ENCODE results near the gene PITPNM3.
"Not testable (repeated sequence)": the region's sequence is repeated elsewhere in the genome, so short reads cannot be mapped to it uniquely, and the experiment has no call there.

The PITPNM3 gene

DNA sequence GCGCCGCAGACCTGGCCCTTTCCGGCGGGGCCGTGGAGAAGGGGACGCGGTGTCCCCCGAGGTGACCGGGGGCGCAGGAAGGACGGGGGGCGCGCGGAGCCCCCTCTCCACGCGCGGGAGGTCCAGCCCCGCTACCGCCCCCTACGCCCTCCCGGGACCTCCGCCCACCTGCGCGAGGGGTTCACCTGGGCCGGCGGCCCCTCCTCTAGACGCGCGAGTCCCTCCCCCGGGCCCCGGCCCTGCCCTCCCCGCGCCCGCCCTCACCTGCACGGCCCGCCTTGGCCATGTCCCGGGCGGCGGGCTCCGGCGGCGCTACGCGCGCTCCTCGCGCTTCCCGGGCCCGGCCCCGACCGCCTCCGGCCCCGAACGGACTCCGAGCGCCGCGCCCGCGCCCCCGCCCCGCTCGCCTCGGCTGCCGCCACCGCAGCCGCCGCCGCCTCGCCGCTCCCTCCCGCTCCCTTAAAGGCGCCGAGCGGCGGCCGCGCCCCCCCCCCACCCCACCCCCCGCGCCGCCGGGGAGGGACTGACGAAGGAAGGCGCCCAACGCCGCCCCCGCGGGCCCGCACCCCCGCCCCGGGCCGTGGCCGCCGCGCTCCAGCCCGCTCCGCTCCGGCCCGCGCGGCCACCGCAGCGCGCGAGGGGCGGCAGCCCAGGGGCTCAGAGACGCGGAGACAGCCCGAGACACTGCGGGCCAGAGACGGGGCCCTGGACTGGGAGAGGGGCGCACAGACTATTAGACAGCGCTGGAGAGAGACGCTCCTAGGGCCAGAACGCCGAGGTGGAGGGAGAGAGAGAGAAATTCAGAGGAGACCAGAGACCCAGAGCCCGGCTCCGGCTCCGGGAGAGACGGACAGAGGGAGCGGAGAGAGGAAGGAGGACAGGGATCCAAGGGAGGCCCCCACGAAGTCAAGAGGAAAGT lies at the start of gene PITPNM3:
Gene PITPNM3, minus strand, starts transcription at position 435 of the 919 bp plus-strand sequence. Its CDS starts 149 bp downstream, at position 286.
- H3K36me3 ChIP-seq (ENCODE audit: control insufficient read depth, insufficient read depth, low read length), result no peaks in the 10 kb centered on the region
- WGBS (ENCODE audit: insufficient coverage, insufficient read length), result no CpG with 5 or more reads among the region's 122 CpGs
- H3K4me1 ChIP-seq (ENCODE audit: control insufficient read depth, insufficient read depth, low read length), result peaks cover 8% of the 10 kb centered on the region; the same call in 1 of the 2 replicates
- peak within 1 kb of the TSS; percentile 73; the same call in 1 of the 2 replicates for H3K4me3 ChIP-seq (ENCODE audit: low read length)
- peaks cover 22% of the 10 kb centered on the region for H3K27me3 ChIP-seq (ENCODE audit: control insufficient read depth, insufficient read depth, low read length)
- H3K27ac ChIP-seq (ENCODE audit: low read length), result no peak within 1 kb of the TSS
- no peaks in the 10 kb centered on the region for H3K9me3 ChIP-seq (ENCODE audit: control insufficient read depth, insufficient read depth, low read length)
- no peak for DNase-seq (ENCODE audit: low read depth, low spot score)

- H3K9me3 ChIP-seq (ENCODE audit: control insufficient read depth, insufficient read depth, low read length), result no peaks in the 10 kb centered on the region
- no peak overlapping the region for H3K27ac ChIP-seq (ENCODE audit: low read length)
- no CpG with 5 or more reads among the region's 6 CpGs for WGBS (ENCODE audit: insufficient coverage, insufficient read length)
- H3K4me3 ChIP-seq (ENCODE audit: low read length), result no peak overlapping the region
- peaks cover 13% of the 10 kb centered on the region for H3K36me3 ChIP-seq (ENCODE audit: control insufficient read depth, insufficient read depth, low read length)
- no peaks in the 10 kb centered on the region for H3K27me3 ChIP-seq (ENCODE audit: control insufficient read depth, insufficient read depth, low read length)
- DNase-seq (ENCODE audit: low read depth, low spot score), result no peak
- H3K4me1 ChIP-seq (ENCODE audit: control insufficient read depth, insufficient read depth, low read length), result no peaks in the 10 kb centered on the region
Observed at GRCh38 chr17:6605142-6605541, 48.8 kb upstream of the PITPNM3 start.

DNA sequence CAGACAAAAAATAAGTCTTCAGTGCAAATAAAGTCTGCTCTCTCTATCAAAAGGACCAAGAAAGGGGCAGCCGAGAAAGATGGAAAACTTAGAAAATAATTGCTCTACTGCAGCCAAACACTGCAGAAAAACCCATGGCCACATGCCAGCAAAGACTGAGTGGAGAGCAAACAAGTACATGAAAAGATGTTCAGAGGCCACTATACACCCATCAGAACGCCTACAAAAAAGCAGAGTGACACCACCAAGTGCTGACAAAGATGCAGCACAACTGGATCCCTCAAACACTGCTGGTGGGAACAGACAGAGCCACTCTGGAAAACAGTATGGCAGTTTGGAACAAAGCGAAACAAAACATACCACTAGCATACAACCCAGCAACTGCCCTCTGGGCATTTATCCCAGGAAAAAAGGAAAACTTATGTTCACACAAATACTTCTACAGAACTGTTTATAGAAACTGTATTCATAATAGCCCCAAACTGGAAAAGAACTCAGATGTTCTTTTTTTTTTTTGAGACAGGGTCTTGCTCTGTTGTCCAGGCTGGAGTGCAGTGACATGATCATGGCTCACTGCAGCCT lies 47.5 kb upstream of the PITPNM3 start:
- H3K27ac ChIP-seq (ENCODE audit: low read length), result no peak overlapping the region
- WGBS (ENCODE audit: insufficient coverage, insufficient read length), result no CpG with 5 or more reads among the region's 3 CpGs
- no peak overlapping the region for H3K4me3 ChIP-seq (ENCODE audit: low read length)
- H3K9me3 ChIP-seq (ENCODE audit: control insufficient read depth, insufficient read depth, low read length), result no peaks in the 10 kb centered on the region
- DNase-seq (ENCODE audit: low read depth, low spot score), result no peak
- H3K4me1 ChIP-seq (ENCODE audit: control insufficient read depth, insufficient read depth, low read length), result no peaks in the 10 kb centered on the region
- H3K27me3 ChIP-seq (ENCODE audit: control insufficient read depth, insufficient read depth, low read length), result no peaks in the 10 kb centered on the region
- peaks cover 11% of the 10 kb centered on the region for H3K36me3 ChIP-seq (ENCODE audit: control insufficient read depth, insufficient read depth, low read length)

DNA sequence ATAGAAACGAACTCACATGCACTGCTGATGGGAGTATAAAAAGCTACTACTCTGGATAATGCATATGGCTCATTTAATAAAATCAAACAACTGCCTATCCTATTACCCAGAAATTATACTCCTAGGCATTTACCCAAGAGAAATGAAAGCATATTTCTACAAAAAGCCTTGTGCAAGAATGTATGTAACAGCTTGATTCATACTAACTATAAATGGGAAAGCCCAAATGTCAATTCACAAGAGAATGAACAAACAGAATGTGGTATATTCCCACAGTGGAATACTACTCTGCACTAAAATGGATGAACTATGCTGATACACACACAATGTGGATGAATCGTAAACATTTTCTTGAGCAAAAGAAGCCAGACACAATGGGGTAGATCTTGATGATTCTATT lies 45.8 kb upstream of the PITPNM3 start:
- Histone ChIP-seq H3K9me3 (ENCODE audit: control insufficient read depth, insufficient read depth, low read length) (no peaks in the 10 kb centered on the region), H3K27me3 (ENCODE audit: control insufficient read depth, insufficient read depth, low read length) (no peaks in the 10 kb centered on the region), H3K36me3 (ENCODE audit: control insufficient read depth, insufficient read depth, low read length) (peaks cover 8% of the 10 kb centered on the region), H3K4me3 (ENCODE audit: low read length) (no peak overlapping the region), H3K4me1 (ENCODE audit: control insufficient read depth, insufficient read depth, low read length) (no peaks in the 10 kb centered on the region), H3K27ac (ENCODE audit: low read length) (no peak overlapping the region)
- DNase-seq (ENCODE audit: low read depth, low spot score), result no peak
- WGBS (ENCODE audit: insufficient coverage, insufficient read length), result no CpG with 5 or more reads among the region's 2 CpGs

DNA sequence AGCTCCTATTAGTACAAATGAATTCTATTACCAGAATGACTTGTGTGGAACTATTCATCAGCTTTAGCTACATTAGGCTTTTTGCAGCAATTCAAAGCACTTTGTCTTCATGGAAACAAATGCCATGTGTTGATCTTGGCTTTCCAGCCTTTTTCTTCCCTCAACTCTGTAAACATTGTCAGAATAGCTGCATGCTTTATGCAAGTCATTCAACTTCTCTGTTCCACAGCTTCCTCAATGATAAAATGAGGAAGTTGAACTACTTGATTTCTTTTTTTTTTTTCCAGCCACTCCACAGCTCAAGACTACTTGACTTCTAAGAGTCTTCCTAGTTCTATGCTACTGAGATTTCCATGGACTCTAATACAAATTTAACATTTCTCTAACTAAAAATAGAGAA lies 43.0 kb upstream of the PITPNM3 start:
- Histone ChIP-seq H3K4me3 (ENCODE audit: low read length) (no peak overlapping the region), H3K27me3 (ENCODE audit: control insufficient read depth, insufficient read depth, low read length) (no peaks in the 10 kb centered on the region), H3K27ac (ENCODE audit: low read length) (no peak overlapping the region), H3K4me1 (ENCODE audit: control insufficient read depth, insufficient read depth, low read length) (no peaks in the 10 kb centered on the region), H3K36me3 (ENCODE audit: control insufficient read depth, insufficient read depth, low read length) (0 out of 2 replicates have a peak, but pooled peaks cover 3% of the 10 kb centered on the region), H3K9me3 (ENCODE audit: control insufficient read depth, insufficient read depth, low read length) (no peaks in the 10 kb centered on the region)
- no peak for DNase-seq (ENCODE audit: low read depth, low spot score)

GRCh38 chr17:6597727-6598126 lies 41.4 kb upstream of the PITPNM3 start:
- Histone ChIP-seq H3K9me3 (ENCODE audit: control insufficient read depth, insufficient read depth, low read length) (no peaks in the 10 kb centered on the region), H3K36me3 (ENCODE audit: control insufficient read depth, insufficient read depth, low read length) (0 out of 2 replicates have a peak, but pooled peaks cover 3% of the 10 kb centered on the region), H3K27ac (ENCODE audit: low read length) (no peak overlapping the region), H3K27me3 (ENCODE audit: control insufficient read depth, insufficient read depth, low read length) (no peaks in the 10 kb centered on the region), H3K4me1 (ENCODE audit: control insufficient read depth, insufficient read depth, low read length) (no peaks in the 10 kb centered on the region), H3K4me3 (ENCODE audit: low read length) (no peak overlapping the region)
- no peak for DNase-seq (ENCODE audit: low read depth, low spot score)
- WGBS (ENCODE audit: insufficient coverage, insufficient read length), result no CpG with 5 or more reads among the region's 1 CpG

- WGBS (ENCODE audit: insufficient coverage, insufficient read length), result no CpG with 5 or more reads among the region's 4 CpGs
- Histone ChIP-seq H3K36me3 (ENCODE audit: control insufficient read depth, insufficient read depth, low read length) (0 out of 2 replicates have a peak, but pooled peaks cover 3% of the 10 kb centered on the region), H3K4me1 (ENCODE audit: control insufficient read depth, insufficient read depth, low read length) (no peaks in the 10 kb centered on the region), H3K9me3 (ENCODE audit: control insufficient read depth, insufficient read depth, low read length) (no peaks in the 10 kb centered on the region), H3K27ac (ENCODE audit: low read length) (no peak overlapping the region), H3K27me3 (ENCODE audit: control insufficient read depth, insufficient read depth, low read length) (no peaks in the 10 kb centered on the region), H3K4me3 (ENCODE audit: low read length) (no peak overlapping the region)
- DNase-seq (ENCODE audit: low read depth, low spot score), result no peak
Observed at GRCh38 chr17:6596941-6597340, 40.6 kb upstream of the PITPNM3 start.

DNA sequence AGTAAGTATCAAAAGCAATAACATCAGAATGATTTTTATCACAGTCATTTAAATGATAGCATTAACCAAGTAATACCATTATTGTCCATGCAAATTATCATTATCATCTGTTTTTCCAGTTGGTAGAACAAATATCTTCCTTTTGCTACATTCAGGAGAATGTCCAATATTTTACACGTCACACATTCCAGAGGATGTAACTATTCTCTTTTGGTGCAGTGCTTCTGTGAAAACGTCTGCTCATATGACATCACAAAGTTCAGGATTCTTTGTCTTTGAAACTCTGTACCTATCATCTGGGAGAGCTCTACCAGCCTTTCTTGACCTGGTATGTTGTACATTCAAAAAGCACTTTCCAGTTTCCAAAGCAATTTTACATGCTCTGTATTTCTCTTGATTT lies 40.2 kb upstream of the PITPNM3 start:
- no peak for DNase-seq (ENCODE audit: low read depth, low spot score)
- WGBS (ENCODE audit: insufficient coverage, insufficient read length), result no CpG with 5 or more reads among the region's 2 CpGs
- Histone ChIP-seq H3K4me3 (ENCODE audit: low read length) (no peak overlapping the region), H3K9me3 (ENCODE audit: control insufficient read depth, insufficient read depth, low read length) (no peaks in the 10 kb centered on the region), H3K27ac (ENCODE audit: low read length) (no peak overlapping the region), H3K27me3 (ENCODE audit: control insufficient read depth, insufficient read depth, low read length) (no peaks in the 10 kb centered on the region), H3K36me3 (ENCODE audit: control insufficient read depth, insufficient read depth, low read length) (0 out of 2 replicates have a peak, but pooled peaks cover 3% of the 10 kb centered on the region), H3K4me1 (ENCODE audit: control insufficient read depth, insufficient read depth, low read length) (no peaks in the 10 kb centered on the region)

GRCh38 chr17:6596081-6596480 lies 39.7 kb upstream of the PITPNM3 start:
- H3K27me3 ChIP-seq (ENCODE audit: control insufficient read depth, insufficient read depth, low read length), result no peaks in the 10 kb centered on the region
- DNase-seq (ENCODE audit: low read depth, low spot score), result no peak
- no peak overlapping the region for H3K4me3 ChIP-seq (ENCODE audit: low read length)
- WGBS (ENCODE audit: insufficient coverage, insufficient read length), result no CpG with 5 or more reads among the region's 7 CpGs
- no peaks in the 10 kb centered on the region for H3K9me3 ChIP-seq (ENCODE audit: control insufficient read depth, insufficient read depth, low read length)
- H3K27ac ChIP-seq (ENCODE audit: low read length), result no peak overlapping the region
- 0 out of 2 replicates have a peak, but pooled peaks cover 3% of the 10 kb centered on the region for H3K36me3 ChIP-seq (ENCODE audit: control insufficient read depth, insufficient read depth, low read length)
- H3K4me1 ChIP-seq (ENCODE audit: control insufficient read depth, insufficient read depth, low read length), result no peaks in the 10 kb centered on the region

- H3K27me3 ChIP-seq (ENCODE audit: control insufficient read depth, insufficient read depth, low read length); DNase-seq (ENCODE audit: low read depth, low spot score); H3K4me3 ChIP-seq (ENCODE audit: low read length); H3K27ac ChIP-seq (ENCODE audit: low read length); H3K36me3 ChIP-seq (ENCODE audit: control insufficient read depth, insufficient read depth, low read length); H3K4me1 ChIP-seq (ENCODE audit: control insufficient read depth, insufficient read depth, low read length); H3K9me3 ChIP-seq (ENCODE audit: control insufficient read depth, insufficient read depth, low read length): not testable (repeated sequence)
- no CpG with 5 or more reads among the region's 14 CpGs for WGBS (ENCODE audit: insufficient coverage, insufficient read length)
Observed at GRCh38 chr17:6593371-6593770, 37.0 kb upstream of the PITPNM3 start.

Measured in iPS DF 6.9 (cell line).